ENCODE results near the gene LENEP.

The LENEP gene

DNA sequence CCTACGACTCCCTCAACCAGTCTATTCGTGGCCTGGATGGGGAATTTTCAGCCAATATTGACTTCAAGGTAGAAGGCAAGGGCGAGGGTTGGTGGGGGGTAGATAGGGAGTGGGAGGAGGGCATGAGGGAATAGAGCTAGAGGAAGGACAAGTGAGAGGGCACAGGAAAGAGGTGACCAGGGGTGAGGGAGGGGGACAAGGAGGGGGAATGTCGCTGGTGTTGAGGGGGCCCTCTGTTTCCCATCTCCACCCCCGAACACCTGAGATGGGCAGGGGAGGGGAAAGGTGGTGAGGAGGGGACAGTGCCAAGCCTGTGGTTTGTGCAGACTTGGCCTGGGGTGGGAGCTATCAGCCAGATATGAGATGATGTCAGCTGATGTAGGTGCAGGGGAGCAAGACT lies 49.4 kb downstream of the LENEP start:
- TF ChIP-seq, protein P1, sequence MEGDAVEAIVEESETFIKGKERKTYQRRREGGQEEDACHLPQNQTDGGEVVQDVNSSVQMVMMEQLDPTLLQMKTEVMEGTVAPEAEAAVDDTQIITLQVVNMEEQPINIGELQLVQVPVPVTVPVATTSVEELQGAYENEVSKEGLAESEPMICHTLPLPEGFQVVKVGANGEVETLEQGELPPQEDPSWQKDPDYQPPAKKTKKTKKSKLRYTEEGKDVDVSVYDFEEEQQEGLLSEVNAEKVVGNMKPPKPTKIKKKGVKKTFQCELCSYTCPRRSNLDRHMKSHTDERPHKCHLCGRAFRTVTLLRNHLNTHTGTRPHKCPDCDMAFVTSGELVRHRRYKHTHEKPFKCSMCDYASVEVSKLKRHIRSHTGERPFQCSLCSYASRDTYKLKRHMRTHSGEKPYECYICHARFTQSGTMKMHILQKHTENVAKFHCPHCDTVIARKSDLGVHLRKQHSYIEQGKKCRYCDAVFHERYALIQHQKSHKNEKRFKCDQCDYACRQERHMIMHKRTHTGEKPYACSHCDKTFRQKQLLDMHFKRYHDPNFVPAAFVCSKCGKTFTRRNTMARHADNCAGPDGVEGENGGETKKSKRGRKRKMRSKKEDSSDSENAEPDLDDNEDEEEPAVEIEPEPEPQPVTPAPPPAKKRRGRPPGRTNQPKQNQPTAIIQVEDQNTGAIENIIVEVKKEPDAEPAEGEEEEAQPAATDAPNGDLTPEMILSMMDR (IDR thresholded peaks at IDR 0.05; ENCODE audit: borderline replicate concordance, insufficient read depth, low read depth, low read length) = no peak
- H3K4me3 ChIP-seq (ENCODE audit: low read depth, low read length) = no peak overlapping the region

DNA sequence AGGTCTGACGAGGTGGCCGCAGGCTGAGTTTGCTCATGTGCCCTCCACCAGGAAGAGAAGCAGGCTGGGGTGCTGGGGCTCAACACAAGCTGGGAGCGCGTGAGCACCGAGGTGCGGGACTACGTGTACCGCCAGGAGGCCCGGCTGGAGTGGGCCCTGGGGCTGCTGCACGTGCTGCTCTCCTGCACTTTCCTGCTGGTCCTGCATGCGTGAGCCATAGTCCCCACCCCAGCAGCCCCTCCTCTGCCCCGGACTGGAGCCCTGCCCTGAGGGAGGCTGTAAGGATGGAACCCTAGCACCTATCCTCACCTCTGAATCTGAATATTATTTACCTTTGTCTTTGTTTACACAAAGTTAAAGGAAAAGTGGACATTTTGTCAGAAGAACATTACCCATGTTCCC lies 49.9 kb downstream of the LENEP start:
- no peak overlapping the region for H3K4me3 ChIP-seq (ENCODE audit: low read depth, low read length)
- TF ChIP-seq, protein P1 (IDR thresholded peaks at IDR 0.05; ENCODE audit: borderline replicate concordance, insufficient read depth, low read depth, low read length) = no peak

DNA sequence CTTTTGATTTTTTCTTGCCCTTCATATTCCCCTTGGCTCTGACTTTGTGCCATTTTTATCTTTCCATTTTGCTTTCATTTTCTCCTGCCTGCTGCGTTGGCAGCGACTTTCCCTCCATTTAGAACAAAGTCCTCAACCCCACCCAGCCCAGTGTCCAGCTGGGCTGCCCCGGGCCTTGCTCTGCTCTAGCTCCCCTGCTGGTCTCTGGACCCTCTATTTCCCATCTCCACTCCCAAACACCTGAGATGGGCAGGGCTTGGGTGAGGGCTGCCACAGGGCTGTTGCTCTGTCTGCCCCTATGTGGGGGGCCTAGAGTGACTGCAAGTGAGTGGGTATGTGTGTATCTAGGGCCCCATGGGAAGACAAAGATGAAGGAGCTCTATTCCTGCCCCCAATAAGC lies 50.4 kb downstream of the LENEP start:
- TF ChIP-seq, protein P1 (IDR thresholded peaks at IDR 0.05; ENCODE audit: borderline replicate concordance, insufficient read depth, low read depth, low read length) = no peak
- H3K4me3 ChIP-seq (ENCODE audit: low read depth, low read length) = no peak overlapping the region

Measured in GM12875 (cell line).